Activated T-helper 17 cell treated with anti-CD3 and anti-CD28 coated beads, Interleukin-2, amount 50 U/mL, for 72 hours (primary cell): ENCODE results near the gene ANKFN1. TPM values are rescaled to one million over a fixed set of nuclear protein-coding genes. Genes with fewer than 3 reads are reported as not detected.

Experiments used
- ATAC-seq: fragments of 150-1000 bp; cut with Tn5 transposase; replicated peaks from 2 replicates; pipeline ENCODE4 v1.10.0; 2021; ENCODE audit warnings: mild to moderate bottlenecking, moderate library complexity
- H3K27ac Mint-ChIP-seq: one replicate; pipeline ENCODE4 v1.8.0; 2022; ENCODE audit warnings: mixed read lengths
- H3K27me3 Mint-ChIP-seq: one replicate; pipeline ENCODE4 v1.8.0; 2022; ENCODE audit warnings: mixed read lengths
- H3K36me3 Mint-ChIP-seq: one replicate; pipeline ENCODE4 v1.8.0; 2022; ENCODE audit warnings: low read depth, mild to moderate bottlenecking, mixed read lengths
- H3K4me1 Mint-ChIP-seq: one replicate; pipeline ENCODE4 v1.8.0; 2022; ENCODE audit warnings: mixed read lengths
- H3K4me3 Mint-ChIP-seq: one replicate; pipeline ENCODE4 v1.8.0; 2022; ENCODE audit warnings: mild to moderate bottlenecking, mixed read lengths
- H3K9me3 Mint-ChIP-seq: one replicate; pipeline ENCODE4 v1.8.0; 2022; ENCODE audit warnings: mixed read lengths
- total RNA-seq, 2 donors: library from RNA; stranded (reverse); gene quantifications; one replicate each; pipeline ENCODE4 v1.2.3, GENCODE V29; 2022

Gene ANKFN1
- total RNA-seq, 2 donors from 2014 or later = 0.29 TPM; not detected in 1

DNA sequence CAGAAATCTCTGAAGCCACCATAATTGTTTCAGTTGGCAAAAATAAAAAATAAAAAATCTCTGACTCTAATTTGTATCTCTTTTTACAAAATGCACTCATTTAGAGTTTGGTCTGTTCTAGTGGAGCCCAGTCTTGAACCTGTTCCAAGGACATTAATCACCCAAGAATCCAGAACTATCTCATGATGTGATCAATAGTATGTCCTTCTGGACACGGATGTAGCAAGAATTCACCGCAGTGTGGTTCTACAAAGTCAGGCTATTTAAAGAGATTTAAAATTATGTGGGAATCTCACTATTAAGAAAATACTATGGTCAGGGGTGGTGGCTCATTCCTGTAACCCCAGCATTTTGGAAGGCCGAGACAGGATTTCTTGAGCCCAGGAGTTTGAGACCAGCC, 21.8 kb upstream of the ANKFN1 start:
- H3K36me3 Mint-ChIP-seq = no peaks in the 10 kb centered on the region
- no peaks in the 10 kb centered on the region for H3K4me1 Mint-ChIP-seq
- no peak for ATAC-seq
- no peak overlapping the region for H3K4me3 Mint-ChIP-seq
- peaks cover 18% of the 10 kb centered on the region for H3K27me3 Mint-ChIP-seq
- no peaks in the 10 kb centered on the region for H3K9me3 Mint-ChIP-seq
- no peak overlapping the region for H3K27ac Mint-ChIP-seq

DNA sequence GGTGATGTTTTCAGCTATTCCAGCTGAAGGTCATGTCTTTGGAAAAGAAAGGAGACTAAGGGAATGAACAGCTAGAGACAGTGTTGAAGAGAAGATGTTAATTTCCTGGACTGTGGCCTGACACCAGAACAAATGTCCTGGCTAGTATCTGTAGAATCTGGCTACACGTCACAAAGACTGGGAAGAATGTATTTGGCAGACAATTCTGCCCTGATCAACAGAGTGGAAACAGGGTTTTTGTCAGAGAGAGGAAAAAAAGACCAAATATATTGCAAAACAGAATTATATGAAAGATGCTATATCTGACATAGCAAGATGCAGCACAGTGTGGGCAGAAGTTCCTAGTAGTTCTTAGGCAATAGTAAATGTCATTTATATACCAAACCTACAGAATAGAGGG, 17.0 kb upstream of the ANKFN1 start:
- H3K36me3 Mint-ChIP-seq = no peaks in the 10 kb centered on the region
- ATAC-seq = no peak

DNA sequence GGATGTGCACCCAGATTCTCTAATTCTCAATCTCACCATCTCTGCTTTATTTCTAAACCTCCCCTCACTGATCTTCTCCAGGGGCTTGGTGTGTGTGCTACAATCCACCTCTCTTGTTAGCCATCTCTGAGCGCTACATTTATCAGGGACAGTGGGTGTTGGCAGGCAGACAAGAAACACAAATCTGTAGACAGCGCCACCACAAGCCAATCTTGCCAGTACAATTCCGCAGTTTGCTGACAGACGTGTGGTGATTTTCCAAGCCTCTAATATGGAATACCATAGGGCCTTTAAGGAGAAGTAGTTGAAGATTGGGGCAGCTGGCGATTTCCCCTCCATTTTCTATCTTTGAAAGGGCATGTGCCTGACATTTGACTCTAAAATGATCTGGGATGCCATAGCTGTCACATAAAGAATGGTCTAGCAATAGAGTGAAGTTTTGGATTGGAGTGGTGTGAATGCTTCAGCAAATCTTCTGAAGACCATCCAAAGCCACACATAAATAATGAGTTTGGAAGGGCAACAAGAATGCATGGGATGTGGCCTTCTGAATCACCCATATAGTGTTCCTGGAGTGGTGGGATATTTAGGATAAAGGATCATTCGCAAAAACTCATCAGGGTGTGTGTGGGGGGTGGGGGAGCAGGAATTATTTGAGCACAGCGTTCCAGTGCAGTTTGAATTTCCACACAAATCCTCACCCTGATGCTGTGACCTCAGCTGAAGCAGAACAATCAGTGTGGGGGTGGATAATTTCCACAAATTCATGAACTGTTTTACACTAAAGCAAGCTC, 12.0 kb upstream of the ANKFN1 start:
- no peaks in the 10 kb centered on the region for H3K36me3 Mint-ChIP-seq
- H3K4me3 Mint-ChIP-seq = no peak overlapping the region
- H3K27me3 Mint-ChIP-seq = peaks cover 6% of the 10 kb centered on the region
- H3K9me3 Mint-ChIP-seq = no peaks in the 10 kb centered on the region
- ATAC-seq = no peak
- no peaks in the 10 kb centered on the region for H3K4me1 Mint-ChIP-seq
- H3K27ac Mint-ChIP-seq = no peak overlapping the region

More for the DNA sequence above, 17.0 kb upstream of the ANKFN1 start:
- Mint-ChIP-seq H3K4me1 (no peaks in the 10 kb centered on the region), H3K4me3 (no peak overlapping the region), H3K27ac (no peak overlapping the region), H3K27me3 (peaks cover 13% of the 10 kb centered on the region), H3K9me3 (no peaks in the 10 kb centered on the region)

DNA sequence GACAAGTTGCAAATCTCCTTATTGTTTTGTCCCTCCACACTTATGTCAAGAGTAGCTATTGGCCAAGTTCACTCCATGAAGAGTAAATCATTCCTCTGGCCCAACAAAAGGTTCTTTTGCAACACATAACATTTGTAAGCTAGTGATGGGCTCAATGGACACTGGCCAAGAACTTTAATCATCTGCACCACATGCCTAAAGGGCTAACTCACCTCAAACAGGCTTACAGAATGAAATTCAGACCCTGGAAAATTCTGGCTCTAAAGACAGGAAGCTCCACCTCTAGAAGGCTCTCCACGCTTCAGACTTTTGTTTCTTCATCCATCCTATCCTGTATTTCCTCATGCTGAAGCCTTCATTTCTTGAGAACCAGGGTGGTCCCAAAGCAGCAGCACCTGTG, 10.9 kb upstream of the ANKFN1 start:
- ATAC-seq = no peak
- Mint-ChIP-seq H3K9me3 (no peaks in the 10 kb centered on the region), H3K4me3 (no peak overlapping the region), H3K27ac (no peak overlapping the region), H3K27me3 (peaks cover 9% of the 10 kb centered on the region), H3K36me3 (no peaks in the 10 kb centered on the region), H3K4me1 (no peaks in the 10 kb centered on the region)

DNA sequence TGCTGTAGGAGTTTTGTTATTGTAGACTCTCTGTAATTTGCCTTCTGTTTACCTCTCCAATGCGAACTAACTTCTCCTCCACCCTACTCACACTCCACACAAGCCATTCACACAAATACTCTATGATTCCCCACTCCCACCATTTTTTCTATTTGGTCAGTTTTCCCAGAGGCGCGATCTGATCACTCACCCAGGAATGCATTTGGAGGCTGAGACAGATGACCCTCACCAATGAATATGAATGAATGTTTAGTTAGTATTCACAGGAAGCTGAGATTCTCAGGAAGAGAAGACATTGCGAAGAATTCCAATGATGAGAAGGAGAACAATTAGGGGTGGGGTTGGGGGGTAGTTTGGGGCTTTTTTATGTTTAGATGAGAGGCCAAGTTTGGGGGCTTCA, 10.5 kb upstream of the ANKFN1 start:
- no peak overlapping the region for H3K4me3 Mint-ChIP-seq
- peaks cover 9% of the 10 kb centered on the region for H3K27me3 Mint-ChIP-seq
- no peak for ATAC-seq
- no peak overlapping the region for H3K27ac Mint-ChIP-seq
- H3K36me3 Mint-ChIP-seq = no peaks in the 10 kb centered on the region
- H3K9me3 Mint-ChIP-seq = no peaks in the 10 kb centered on the region
- H3K4me1 Mint-ChIP-seq = no peaks in the 10 kb centered on the region

DNA sequence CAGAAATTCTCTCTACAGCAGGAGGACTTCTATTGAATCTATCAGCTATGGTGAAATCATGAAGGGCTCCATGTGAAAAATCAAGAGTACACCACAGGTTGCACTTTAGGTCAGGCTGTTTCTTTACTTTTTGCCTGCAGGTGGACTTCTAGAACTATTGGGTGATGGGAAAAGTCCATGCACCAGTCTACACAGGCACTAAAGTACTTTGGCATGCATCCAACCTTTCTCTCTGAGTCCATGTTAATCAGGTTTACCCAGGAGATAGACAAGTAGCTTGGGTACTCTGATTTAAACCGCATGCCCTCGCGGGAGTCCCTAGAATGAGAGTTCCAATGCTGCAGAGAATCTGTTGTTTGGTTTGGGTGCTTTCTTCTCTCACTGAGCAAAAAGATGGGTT, 9.1 kb upstream of the ANKFN1 start:
- Mint-ChIP-seq H3K9me3 (no peaks in the 10 kb centered on the region), H3K4me1 (no peaks in the 10 kb centered on the region), H3K27me3 (peaks cover 15% of the 10 kb centered on the region), H3K4me3 (no peak overlapping the region), H3K36me3 (no peaks in the 10 kb centered on the region), H3K27ac (no peak overlapping the region)
- ATAC-seq = no peak

DNA sequence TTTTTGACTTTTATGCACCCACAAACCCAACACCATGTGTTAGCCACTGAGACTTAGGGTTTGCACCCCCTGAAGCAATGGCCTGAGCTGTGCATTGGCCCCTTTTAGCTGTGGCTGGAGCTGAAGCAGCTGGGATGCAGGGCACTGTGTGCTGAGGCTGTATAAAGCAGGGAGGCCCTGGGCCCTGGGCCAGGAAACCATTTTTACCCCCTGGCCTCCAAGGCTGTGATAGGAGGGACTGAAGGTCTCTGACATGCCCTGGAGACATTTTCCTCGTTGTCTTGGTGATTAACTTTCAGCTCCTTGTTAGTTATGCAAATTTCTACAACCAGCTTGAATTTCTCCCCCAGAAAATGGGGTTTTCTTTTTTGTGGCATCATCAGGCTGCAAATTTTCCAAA, 6.7 kb upstream of the ANKFN1 start:
- Mint-ChIP-seq H3K36me3 (no peaks in the 10 kb centered on the region), H3K27ac (no peak overlapping the region), H3K4me3 (no peak overlapping the region), H3K9me3 (no peaks in the 10 kb centered on the region), H3K4me1 (no peaks in the 10 kb centered on the region), H3K27me3 (peaks cover 20% of the 10 kb centered on the region)
- no peak for ATAC-seq

DNA sequence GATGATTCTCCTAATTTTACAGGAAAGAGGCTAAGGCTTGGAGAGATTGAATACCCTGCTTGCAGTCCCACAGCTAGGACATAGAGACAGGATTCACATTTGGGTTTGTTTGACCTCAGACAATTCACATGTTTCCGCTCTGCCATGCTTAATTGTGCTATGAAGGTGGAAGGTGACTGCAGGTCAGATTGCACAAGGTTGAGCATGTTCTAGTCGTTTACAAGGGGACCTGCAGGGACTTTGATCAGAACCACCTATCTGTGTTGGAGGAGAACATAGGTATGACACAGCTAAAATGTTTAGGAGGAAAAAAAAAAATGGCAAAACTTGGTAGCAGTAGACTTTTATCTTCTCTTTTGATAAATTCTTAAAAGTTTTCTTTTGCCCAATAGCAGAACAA, 4.9 kb upstream of the ANKFN1 start:
- Mint-ChIP-seq H3K27me3 (peaks cover 15% of the 10 kb centered on the region), H3K4me1 (no peaks in the 10 kb centered on the region), H3K36me3 (no peaks in the 10 kb centered on the region), H3K27ac (no peak overlapping the region), H3K9me3 (no peaks in the 10 kb centered on the region), H3K4me3 (no peak overlapping the region)
- ATAC-seq = no peak

DNA sequence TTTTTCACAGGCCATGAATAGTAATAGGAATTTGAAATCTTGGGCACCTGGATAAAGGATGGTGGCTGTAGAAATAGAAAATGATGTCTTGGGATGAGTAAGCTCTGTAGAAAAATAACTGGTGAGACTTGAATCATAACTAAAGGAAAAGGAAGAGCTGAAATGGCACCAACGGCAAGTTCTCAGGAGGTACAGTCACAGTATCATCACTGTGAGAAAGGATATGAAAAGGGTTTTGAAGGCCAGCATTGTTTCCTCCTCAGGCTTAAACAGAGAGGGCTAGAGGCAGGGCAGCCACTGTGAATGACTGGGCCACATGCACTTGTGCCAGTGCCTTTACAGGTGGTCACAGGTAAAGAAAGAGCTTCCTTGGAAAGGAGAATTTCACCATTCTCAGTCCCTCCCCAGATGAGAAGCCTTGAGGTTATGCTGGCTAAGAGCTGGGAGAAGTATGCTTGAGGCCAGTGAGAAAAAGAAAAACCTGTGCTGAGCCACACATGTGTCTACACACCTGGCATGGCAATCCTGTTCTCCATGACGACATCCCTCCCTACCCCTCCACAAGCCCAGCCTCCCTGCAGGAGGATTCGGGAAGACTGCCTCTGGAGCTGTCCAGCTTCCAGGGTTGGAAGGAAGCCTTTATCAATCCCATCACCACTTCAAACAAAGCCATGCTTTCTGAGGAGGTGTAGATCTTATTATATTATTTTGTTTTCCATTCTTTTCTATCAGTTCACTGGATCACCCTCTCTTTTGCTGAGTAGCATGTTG, 3.8 kb upstream of the ANKFN1 start:
- peaks cover 15% of the 10 kb centered on the region for H3K27me3 Mint-ChIP-seq

DNA sequence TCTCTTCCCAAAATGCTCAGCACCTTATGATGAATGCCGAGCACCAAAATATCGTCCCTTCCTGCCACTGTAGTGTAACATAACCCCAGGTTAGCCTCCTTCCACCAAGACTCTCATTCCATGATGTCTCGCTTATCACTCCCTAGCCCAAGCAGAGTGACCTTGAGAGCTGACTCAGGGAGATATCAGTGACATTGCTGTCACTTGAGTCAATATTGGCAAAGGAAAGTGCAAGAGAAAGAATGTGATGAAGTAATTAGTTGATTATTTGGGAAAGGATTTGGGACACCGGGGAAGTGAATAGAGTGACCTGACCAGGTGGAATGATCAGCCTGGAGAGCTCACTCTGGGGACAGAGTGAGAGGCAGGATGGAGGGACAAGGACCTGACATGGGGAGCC, 2.6 kb upstream of the ANKFN1 start:
- Mint-ChIP-seq H3K4me3 (no peak overlapping the region), H3K27ac (no peak overlapping the region), H3K36me3 (no peaks in the 10 kb centered on the region), H3K4me1 (no peaks in the 10 kb centered on the region), H3K27me3 (peaks cover 15% of the 10 kb centered on the region), H3K9me3 (no peaks in the 10 kb centered on the region)
- ATAC-seq = no peak

More for the DNA sequence above, 3.8 kb upstream of the ANKFN1 start:
- H3K36me3 Mint-ChIP-seq = no peaks in the 10 kb centered on the region
- no peak for ATAC-seq
- H3K4me1 Mint-ChIP-seq = no peaks in the 10 kb centered on the region
- no peak overlapping the region for H3K4me3 Mint-ChIP-seq
- H3K27ac Mint-ChIP-seq = no peak overlapping the region
- no peaks in the 10 kb centered on the region for H3K9me3 Mint-ChIP-seq

DNA sequence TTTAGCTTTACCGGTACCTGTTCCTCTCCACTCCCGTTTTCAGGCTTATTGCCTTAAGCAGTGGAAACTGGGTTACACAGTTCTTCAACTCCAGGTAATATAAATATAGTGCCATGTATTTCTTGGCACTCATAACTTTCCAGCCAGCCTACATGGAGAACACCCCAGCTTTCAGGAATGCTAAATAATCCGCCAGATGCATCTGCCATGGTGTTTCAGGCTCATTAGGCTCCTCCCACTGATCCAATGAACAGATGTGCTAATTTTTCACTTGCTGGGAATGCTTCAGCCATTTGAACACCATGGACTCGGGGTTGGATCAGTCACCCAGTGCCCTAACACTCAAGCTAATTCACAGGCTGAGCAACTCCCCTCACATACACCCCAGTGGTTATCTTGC, 4.6 kb downstream of the ANKFN1 start:
- ATAC-seq = no peak
- no peaks in the 10 kb centered on the region for H3K4me1 Mint-ChIP-seq
- peaks cover 2% of the 10 kb centered on the region for H3K27me3 Mint-ChIP-seq

DNA sequence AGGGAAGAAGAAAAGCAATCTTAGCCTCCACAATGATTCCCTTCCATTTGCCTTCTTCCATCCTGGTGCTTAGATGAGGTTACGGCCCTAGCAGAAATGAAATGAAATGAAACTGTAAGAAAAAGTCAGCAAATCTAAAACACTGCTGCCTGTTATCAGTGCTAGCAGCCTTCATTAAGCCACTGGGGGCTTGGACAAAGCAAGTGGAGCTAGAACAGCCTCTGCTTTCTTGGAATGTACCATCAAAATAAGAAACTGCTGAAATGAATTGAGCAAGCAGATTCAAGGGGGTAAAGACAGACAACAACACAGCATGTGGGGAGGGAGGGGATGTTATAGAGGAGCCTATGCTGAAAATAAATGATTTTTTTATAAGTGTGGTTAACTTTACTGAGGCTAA, 5.1 kb downstream of the ANKFN1 start:
- Mint-ChIP-seq H3K9me3 (no peaks in the 10 kb centered on the region), H3K36me3 (no peaks in the 10 kb centered on the region), H3K27me3 (peaks cover 2% of the 10 kb centered on the region), H3K4me3 (no peak overlapping the region), H3K4me1 (no peaks in the 10 kb centered on the region), H3K27ac (no peak overlapping the region)
- ATAC-seq = no peak

More for the DNA sequence above, 4.6 kb downstream of the ANKFN1 start:
- Mint-ChIP-seq H3K36me3 (no peaks in the 10 kb centered on the region), H3K27ac (no peak overlapping the region), H3K9me3 (no peaks in the 10 kb centered on the region), H3K4me3 (no peak overlapping the region)

DNA sequence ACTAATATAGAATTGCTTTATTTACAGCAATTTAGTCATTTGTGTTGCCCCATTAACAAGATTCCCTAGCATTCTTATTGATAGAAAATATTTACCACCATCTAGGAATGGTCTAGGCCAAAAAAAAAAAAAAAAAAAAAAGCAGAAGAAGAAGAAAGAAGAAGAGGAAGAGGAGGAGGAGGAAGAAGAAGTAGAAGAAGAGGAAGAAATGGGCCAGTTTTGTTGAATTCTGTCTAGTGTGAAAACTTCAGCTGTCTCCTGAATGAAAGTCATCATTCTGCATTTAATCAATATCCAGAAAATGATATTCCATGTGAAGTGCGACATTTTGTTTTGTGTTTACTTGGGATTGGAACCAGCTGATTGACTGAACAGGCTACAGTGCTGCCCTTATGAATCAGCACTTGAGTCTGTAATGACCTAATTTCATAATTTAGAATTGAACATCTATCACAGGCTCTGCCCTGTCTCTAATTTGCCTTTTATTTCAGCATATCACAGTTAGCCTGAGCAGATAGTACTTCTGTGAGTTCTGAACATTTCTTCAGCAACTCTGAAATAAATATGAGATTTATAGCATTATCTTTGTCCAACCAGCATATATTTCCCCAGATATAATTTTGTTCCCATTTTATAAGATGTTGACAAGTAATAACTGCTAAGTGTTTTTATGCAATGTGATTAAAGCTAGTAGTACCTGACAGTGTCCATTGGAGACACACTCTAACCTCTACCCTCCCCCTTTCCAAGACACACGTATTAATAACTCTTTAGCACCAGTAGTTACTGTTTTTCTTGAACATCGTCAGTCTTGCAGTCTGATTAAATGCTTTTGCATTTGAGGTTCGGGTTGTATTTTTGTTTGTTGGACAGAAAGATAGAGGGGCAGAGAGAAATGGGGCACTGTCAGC, 5.9 kb downstream of the ANKFN1 start:
- no peaks in the 10 kb centered on the region for H3K4me1 Mint-ChIP-seq
- no peak for ATAC-seq
- H3K4me3 Mint-ChIP-seq = no peak overlapping the region
- peaks cover 5% of the 10 kb centered on the region for H3K27me3 Mint-ChIP-seq
- H3K9me3 Mint-ChIP-seq = no peaks in the 10 kb centered on the region
- no peaks in the 10 kb centered on the region for H3K36me3 Mint-ChIP-seq
- H3K27ac Mint-ChIP-seq = no peak overlapping the region

DNA sequence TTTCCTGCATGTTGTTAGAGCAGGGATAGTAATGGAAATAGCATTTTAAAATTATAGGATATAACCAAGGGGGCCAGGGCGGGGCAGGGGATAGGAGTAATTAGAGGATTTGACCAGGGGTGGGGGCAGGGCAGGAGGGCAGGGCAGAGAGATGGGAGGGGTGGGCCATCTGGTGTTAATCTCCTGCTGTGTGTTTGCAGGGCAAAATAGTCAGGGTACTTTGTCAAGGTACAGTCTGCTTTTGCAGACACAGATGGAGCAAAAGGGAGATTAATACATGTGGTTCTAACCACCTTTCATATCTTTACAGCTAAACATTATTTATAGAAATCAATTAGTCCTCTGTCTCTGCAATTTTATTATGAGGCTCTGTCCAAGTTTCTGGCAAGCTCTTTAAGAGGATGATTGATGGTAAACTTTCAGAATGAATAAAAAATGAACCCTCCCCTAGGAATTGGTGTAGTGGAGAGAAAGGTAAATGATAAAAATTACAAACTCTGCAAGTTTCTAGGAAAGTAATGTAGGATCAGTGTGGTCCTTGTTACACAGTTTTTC, 6.6 kb downstream of the ANKFN1 start:
- Mint-ChIP-seq H3K27ac (no peak overlapping the region), H3K27me3 (peaks cover 7% of the 10 kb centered on the region), H3K9me3 (no peaks in the 10 kb centered on the region), H3K4me3 (no peak overlapping the region), H3K4me1 (no peaks in the 10 kb centered on the region), H3K36me3 (no peaks in the 10 kb centered on the region)
- ATAC-seq = no peak
